Liver (tissue), 9 donors: ENCODE data around the gene CPA5. TPM values are rescaled to one million over a fixed set of nuclear protein-coding genes. Genes with fewer than 3 reads are reported as not detected.

Experiments
- DNase-seq: peaks from one replicate; pipeline ENCODE4 v3.0.0-alpha.2; 2017; ENCODE audit warnings: low spot score
- H3K27ac ChIP-seq, 2 donors: one replicate each; pipeline ENCODE4 v1.7.0; 2013; ENCODE audit warnings: inconsistent platforms in 2 of 2, low read length in 2 of 2, control low read depth in 1 of 2, low read depth in 1 of 2, mild to moderate bottlenecking in 1 of 2
- H3K27me3 ChIP-seq, 4 donors: one replicate each; pipeline versions ENCODE4 v1.6.1 to v1.7.0; 2013; ENCODE audit warnings: low read length in 3 of 4, inconsistent platforms in 1 of 4, mild to moderate bottlenecking in 1 of 4, moderate library complexity in 1 of 4; ENCODE audit not compliant: control insufficient read depth in 4 of 4, insufficient read depth in 4 of 4
- H3K36me3 ChIP-seq, 4 donors: one replicate each; pipeline versions ENCODE4 v1.6.1 to v1.7.0; 2013; ENCODE audit warnings: low read length in 3 of 4, mild to moderate bottlenecking in 3 of 4, low read depth in 1 of 4, moderate library complexity in 1 of 4; ENCODE audit not compliant: control insufficient read depth in 4 of 4, insufficient read depth in 3 of 4
- H3K4me1 ChIP-seq, 4 donors: one replicate each; pipeline versions ENCODE4 v1.6.1 to v1.7.0; 2013; ENCODE audit warnings: low read length in 3 of 4, mild to moderate bottlenecking in 3 of 4, moderate library complexity in 1 of 4; ENCODE audit not compliant: control insufficient read depth in 4 of 4, insufficient read depth in 4 of 4
- H3K4me3 ChIP-seq, 3 donors: one replicate each; pipeline versions ENCODE4 v1.6.1 to v1.7.0; 2013; ENCODE audit warnings: low read length in 3 of 3, control low read depth in 1 of 3, low read depth in 1 of 3, mild to moderate bottlenecking in 1 of 3
- H3K9ac ChIP-seq, 2 donors: one replicate each; pipeline ENCODE4 v1.7.0; 2013; ENCODE audit warnings: low read length in 2 of 2, mild to moderate bottlenecking in 2 of 2, moderate library complexity in 2 of 2, control low read depth in 1 of 2, low read depth in 1 of 2
- H3K9me3 ChIP-seq, 4 donors: one replicate each; pipeline versions ENCODE4 v1.6.1 to v1.7.0; 2013; ENCODE audit warnings: low read length in 3 of 4; ENCODE audit not compliant: control insufficient read depth in 4 of 4
- EGR1 ChIP-seq, 2 donors: IDR thresholded peaks; 2 replicates each; pipeline ENCODE4 v1.6.1; 2016 to 2018; ENCODE audit warnings: antibody characterized with exemption in 2 of 2, low read depth in 2 of 2
- FOXA1 ChIP-seq: IDR thresholded peaks from 2 replicates; pipeline ENCODE4 v1.6.1; 2016; ENCODE audit warnings: antibody characterized with exemption
- FOXA2 ChIP-seq: IDR thresholded peaks from 2 replicates; pipeline ENCODE4 v1.6.1; 2016; ENCODE audit warnings: antibody characterized with exemption
- GABPA ChIP-seq, 2 donors: IDR thresholded peaks in 1 of 2; conservative IDR thresholded peaks in 1 of 2; 2 replicates each; pipeline ENCODE4 v1.6.1; 2016; ENCODE audit warnings: antibody characterized with exemption in 2 of 2, mild to moderate bottlenecking in 1 of 2, moderate library complexity in 1 of 2
- HNF4G ChIP-seq: IDR thresholded peaks from 2 replicates; pipeline ENCODE4 v1.6.1; 2016; ENCODE audit warnings: antibody characterized with exemption
- JUND ChIP-seq, 2 donors: IDR thresholded peaks; 2 replicates each; pipeline ENCODE4 v1.6.1; 2016; ENCODE audit warnings: antibody characterized with exemption in 2 of 2
- NR2F2 ChIP-seq: IDR thresholded peaks from 2 replicates; pipeline ENCODE4 v1.6.1; 2016; ENCODE audit warnings: antibody characterized with exemption
- RAD21 ChIP-seq, 2 donors: IDR thresholded peaks; 2 replicates each; pipeline ENCODE4 v1.6.1; 2016; ENCODE audit warnings: antibody characterized with exemption in 2 of 2, mild to moderate bottlenecking in 2 of 2
- SP1 ChIP-seq: IDR thresholded peaks from 2 replicates; pipeline ENCODE4 v1.6.1; 2018; ENCODE audit warnings: antibody characterized with exemption, mild to moderate bottlenecking
- TAF1 ChIP-seq: conservative IDR thresholded peaks from 2 replicates; pipeline ENCODE4 v1.6.1; 2016; ENCODE audit warnings: antibody characterized with exemption, mild to moderate bottlenecking
- YY1 ChIP-seq: IDR thresholded peaks from 2 replicates; pipeline ENCODE4 v1.6.1; 2016; ENCODE audit warnings: antibody characterized with exemption, mild to moderate bottlenecking
- WGBS: extraction: QIAGEN DNeasy Blood & Tissue Kit; methylation state at CpG from one replicate; pipeline ENCODE4 v1.1.7; 2013; 5-methylcytosine and 5-hydroxymethylcytosine counted together
- polyA plus RNA-seq, 2 donors: library from polyadenylated mRNA; stranded (reverse) in 1 of 2; unstranded in 1 of 2; fragments of 200-250 nt in 1 of 2; fragments of >200 nt in 1 of 2; fragmentation: Nextera tagmentation in 1 of 2; extraction: Ambion mirVana in 1 of 2; gene quantifications; one replicate each; pipeline versions ENCODE4 v1.2.1 to v1.2.3, GENCODE V29; 2013 to 2015
- total RNA-seq, 2 donors: library from RNA; depleted of rRNA; stranded (reverse); fragments of >200 nt; gene quantifications; one replicate each; pipeline ENCODE4 v1.2.3, GENCODE V29; 2014
- TF ChIP-seq, protein P1 (sequence below): IDR thresholded peaks from 2 replicates; pipeline ENCODE4 v1.6.1; 2016; ENCODE audit warnings: antibody characterized with exemption
- TF ChIP-seq, protein P2 (sequence below): IDR thresholded peaks from 2 replicates; pipeline ENCODE4 v1.6.1; 2016; ENCODE audit warnings: antibody characterized with exemption
- TF ChIP-seq, protein P3 (sequence below): IDR thresholded peaks from 2 replicates; pipeline ENCODE4 v1.6.1; 2016; ENCODE audit warnings: antibody characterized with exemption
- TF ChIP-seq, protein P4 (sequence below): IDR thresholded peaks from 2 replicates; pipeline ENCODE4 v1.6.1; 2016; ENCODE audit warnings: antibody characterized with exemption, mild to moderate bottlenecking
- TF ChIP-seq, protein P5 (sequence below): fragments of 150-350 bp; IDR thresholded peaks from 2 replicates; pipeline ENCODE4 v1.5.1; 2017; ENCODE audit warnings: improper control_type of control experiment, low read depth, low read length; ENCODE audit not compliant: missing input control
- donor health status: healthy.
- donor health status: healthy.
- donor health status: healthy.
- donor health status: healthy.
- donor health status: healthy.

The CPA5 gene
- total and polyA plus RNA-seq, 4 donors: 0.33 TPM; not detected in 3

DNA sequence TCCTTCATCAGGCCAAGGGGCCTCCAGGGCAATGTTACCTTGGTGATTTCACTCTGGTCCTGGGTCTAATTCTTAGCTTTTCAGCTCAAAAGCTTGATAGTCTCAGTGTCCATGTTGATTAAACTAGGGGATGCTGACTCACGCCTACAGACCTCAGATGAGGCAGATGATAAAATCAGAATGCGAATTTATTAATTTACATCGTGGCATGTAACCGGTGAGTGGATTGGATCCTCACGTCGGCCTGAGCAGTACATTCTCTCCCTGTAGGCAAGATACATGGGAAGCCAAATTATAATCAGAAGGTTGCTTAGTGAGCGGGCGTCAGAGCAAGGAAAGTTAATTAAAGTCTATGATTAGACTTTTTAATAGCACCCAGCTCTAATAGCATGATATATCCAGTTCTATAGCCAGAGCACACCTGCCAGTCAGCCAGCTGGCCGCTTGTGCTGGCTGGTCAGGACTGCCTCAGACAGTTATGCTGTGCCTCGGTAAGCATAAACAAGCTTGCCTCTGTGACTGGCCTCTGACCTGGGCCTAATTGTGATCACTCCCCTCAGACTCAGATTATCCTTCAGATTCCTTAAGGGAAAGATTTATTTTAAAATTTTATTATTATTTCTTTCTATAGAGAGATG is 20.2 kb upstream of the CPA5 start:
- Histone ChIP-seq H3K27ac (no peak overlapping the region), H3K9me3 (no peaks in the 10 kb centered on the region), H3K36me3 (no peaks in the 10 kb centered on the region), H3K9ac (no peak overlapping the region), H3K4me3 (no peak overlapping the region), H3K4me1 (no peaks in the 10 kb centered on the region), H3K27me3 (no peaks in the 10 kb centered on the region)
- TF ChIP-seq, protein P1, sequence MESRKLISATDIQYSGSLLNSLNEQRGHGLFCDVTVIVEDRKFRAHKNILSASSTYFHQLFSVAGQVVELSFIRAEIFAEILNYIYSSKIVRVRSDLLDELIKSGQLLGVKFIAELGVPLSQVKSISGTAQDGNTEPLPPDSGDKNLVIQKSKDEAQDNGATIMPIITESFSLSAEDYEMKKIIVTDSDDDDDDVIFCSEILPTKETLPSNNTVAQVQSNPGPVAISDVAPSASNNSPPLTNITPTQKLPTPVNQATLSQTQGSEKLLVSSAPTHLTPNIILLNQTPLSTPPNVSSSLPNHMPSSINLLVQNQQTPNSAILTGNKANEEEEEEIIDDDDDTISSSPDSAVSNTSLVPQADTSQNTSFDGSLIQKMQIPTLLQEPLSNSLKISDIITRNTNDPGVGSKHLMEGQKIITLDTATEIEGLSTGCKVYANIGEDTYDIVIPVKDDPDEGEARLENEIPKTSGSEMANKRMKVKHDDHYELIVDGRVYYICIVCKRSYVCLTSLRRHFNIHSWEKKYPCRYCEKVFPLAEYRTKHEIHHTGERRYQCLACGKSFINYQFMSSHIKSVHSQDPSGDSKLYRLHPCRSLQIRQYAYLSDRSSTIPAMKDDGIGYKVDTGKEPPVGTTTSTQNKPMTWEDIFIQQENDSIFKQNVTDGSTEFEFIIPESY: no peak
- TF ChIP-seq RAD21 (IDR thresholded peaks at IDR 0.05): no peak
- no peak for TF ChIP-seq GABPA (IDR thresholded peaks at IDR 0.05 in 1 of 2, conservative IDR thresholded peaks at IDR 0.05 in 1 of 2)
- TF ChIP-seq, protein P2, sequence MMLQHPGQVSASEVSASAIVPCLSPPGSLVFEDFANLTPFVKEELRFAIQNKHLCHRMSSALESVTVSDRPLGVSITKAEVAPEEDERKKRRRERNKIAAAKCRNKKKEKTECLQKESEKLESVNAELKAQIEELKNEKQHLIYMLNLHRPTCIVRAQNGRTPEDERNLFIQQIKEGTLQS: no peak
- TF ChIP-seq, protein P3, sequence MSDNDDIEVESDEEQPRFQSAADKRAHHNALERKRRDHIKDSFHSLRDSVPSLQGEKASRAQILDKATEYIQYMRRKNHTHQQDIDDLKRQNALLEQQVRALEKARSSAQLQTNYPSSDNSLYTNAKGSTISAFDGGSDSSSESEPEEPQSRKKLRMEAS: no peak
- TF ChIP-seq, protein P4, sequence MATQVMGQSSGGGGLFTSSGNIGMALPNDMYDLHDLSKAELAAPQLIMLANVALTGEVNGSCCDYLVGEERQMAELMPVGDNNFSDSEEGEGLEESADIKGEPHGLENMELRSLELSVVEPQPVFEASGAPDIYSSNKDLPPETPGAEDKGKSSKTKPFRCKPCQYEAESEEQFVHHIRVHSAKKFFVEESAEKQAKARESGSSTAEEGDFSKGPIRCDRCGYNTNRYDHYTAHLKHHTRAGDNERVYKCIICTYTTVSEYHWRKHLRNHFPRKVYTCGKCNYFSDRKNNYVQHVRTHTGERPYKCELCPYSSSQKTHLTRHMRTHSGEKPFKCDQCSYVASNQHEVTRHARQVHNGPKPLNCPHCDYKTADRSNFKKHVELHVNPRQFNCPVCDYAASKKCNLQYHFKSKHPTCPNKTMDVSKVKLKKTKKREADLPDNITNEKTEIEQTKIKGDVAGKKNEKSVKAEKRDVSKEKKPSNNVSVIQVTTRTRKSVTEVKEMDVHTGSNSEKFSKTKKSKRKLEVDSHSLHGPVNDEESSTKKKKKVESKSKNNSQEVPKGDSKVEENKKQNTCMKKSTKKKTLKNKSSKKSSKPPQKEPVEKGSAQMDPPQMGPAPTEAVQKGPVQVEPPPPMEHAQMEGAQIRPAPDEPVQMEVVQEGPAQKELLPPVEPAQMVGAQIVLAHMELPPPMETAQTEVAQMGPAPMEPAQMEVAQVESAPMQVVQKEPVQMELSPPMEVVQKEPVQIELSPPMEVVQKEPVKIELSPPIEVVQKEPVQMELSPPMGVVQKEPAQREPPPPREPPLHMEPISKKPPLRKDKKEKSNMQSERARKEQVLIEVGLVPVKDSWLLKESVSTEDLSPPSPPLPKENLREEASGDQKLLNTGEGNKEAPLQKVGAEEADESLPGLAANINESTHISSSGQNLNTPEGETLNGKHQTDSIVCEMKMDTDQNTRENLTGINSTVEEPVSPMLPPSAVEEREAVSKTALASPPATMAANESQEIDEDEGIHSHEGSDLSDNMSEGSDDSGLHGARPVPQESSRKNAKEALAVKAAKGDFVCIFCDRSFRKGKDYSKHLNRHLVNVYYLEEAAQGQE: no peak
- TF ChIP-seq TAF1: no peak
- TF ChIP-seq JUND (IDR thresholded peaks at IDR 0.05): no peak
- TF ChIP-seq EGR1 (IDR thresholded peaks at IDR 0.05; ENCODE audit: low read depth in 2 of 2): no peak
- TF ChIP-seq FOXA2: no peak
- no peak for DNase-seq
- 95% methylated on average over 10 of the region's 10 CpGs for WGBS

DNA sequence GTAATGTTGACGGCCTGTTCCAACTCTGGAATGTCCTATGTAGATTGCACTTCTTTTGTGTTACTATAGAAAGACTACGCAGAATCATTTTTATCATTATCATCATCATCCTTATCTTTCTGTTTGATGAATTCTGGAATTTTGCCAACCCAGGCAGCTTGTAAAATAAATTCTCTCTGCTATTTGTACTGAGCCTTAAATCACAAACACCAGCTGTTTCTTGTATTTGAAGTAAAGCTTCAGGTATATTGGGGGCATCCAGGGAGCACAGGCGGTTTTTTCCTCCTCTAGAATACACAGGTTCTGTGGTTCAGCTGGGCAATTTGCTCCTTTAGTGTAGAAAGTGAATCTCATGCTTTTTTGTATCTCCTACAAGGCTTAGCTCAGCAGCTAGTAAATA is 14.9 kb upstream of the CPA5 start:
- no peaks in the 10 kb centered on the region for H3K27me3 ChIP-seq
- 81% methylated on average over 3 of the region's 3 CpGs for WGBS
- H3K9me3 ChIP-seq: no peaks in the 10 kb centered on the region
- H3K4me1 ChIP-seq: no peaks in the 10 kb centered on the region
- no peak overlapping the region for H3K27ac ChIP-seq
- no peak for DNase-seq
- no peaks in the 10 kb centered on the region for H3K36me3 ChIP-seq
- no peak overlapping the region for H3K9ac ChIP-seq
- H3K4me3 ChIP-seq: no peak overlapping the region
- no peak for TF ChIP-seq NR2F2
- TF ChIP-seq, protein P5, sequence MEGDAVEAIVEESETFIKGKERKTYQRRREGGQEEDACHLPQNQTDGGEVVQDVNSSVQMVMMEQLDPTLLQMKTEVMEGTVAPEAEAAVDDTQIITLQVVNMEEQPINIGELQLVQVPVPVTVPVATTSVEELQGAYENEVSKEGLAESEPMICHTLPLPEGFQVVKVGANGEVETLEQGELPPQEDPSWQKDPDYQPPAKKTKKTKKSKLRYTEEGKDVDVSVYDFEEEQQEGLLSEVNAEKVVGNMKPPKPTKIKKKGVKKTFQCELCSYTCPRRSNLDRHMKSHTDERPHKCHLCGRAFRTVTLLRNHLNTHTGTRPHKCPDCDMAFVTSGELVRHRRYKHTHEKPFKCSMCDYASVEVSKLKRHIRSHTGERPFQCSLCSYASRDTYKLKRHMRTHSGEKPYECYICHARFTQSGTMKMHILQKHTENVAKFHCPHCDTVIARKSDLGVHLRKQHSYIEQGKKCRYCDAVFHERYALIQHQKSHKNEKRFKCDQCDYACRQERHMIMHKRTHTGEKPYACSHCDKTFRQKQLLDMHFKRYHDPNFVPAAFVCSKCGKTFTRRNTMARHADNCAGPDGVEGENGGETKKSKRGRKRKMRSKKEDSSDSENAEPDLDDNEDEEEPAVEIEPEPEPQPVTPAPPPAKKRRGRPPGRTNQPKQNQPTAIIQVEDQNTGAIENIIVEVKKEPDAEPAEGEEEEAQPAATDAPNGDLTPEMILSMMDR: no peak
- TF ChIP-seq EGR1 (IDR thresholded peaks at IDR 0.05; ENCODE audit: low read depth in 2 of 2): no peak
- TF ChIP-seq JUND (IDR thresholded peaks at IDR 0.05): no peak
- TF ChIP-seq, protein P3: no peak
- TF ChIP-seq, protein P4: no peak
- TF ChIP-seq SP1: no peak
- TF ChIP-seq, protein P1: no peak
- no peak for TF ChIP-seq TAF1
- no peak for TF ChIP-seq GABPA (IDR thresholded peaks at IDR 0.05 in 1 of 2, conservative IDR thresholded peaks at IDR 0.05 in 1 of 2)
- TF ChIP-seq HNF4G: no peak
- TF ChIP-seq, protein P2: no peak
- no peak for TF ChIP-seq FOXA1
- TF ChIP-seq RAD21 (IDR thresholded peaks at IDR 0.05): no peak
- TF ChIP-seq FOXA2: no peak
- no peak for TF ChIP-seq YY1
